ENCODE results near the gene DYRK1A. TPM values are rescaled to one million over a fixed set of nuclear protein-coding genes. Genes with fewer than 3 reads are reported as not detected.
A peak's percentile ranks its signal among the peaks of the same experiment; 100 is the strongest.

Gene DYRK1A
- total and polyA plus RNA-seq, 10 of the 15 experiments (the other 5 are each of a cell fraction or from before 2014, with no cell fraction given): 2.4 to 68.6 (median 30.7) TPM

DNA sequence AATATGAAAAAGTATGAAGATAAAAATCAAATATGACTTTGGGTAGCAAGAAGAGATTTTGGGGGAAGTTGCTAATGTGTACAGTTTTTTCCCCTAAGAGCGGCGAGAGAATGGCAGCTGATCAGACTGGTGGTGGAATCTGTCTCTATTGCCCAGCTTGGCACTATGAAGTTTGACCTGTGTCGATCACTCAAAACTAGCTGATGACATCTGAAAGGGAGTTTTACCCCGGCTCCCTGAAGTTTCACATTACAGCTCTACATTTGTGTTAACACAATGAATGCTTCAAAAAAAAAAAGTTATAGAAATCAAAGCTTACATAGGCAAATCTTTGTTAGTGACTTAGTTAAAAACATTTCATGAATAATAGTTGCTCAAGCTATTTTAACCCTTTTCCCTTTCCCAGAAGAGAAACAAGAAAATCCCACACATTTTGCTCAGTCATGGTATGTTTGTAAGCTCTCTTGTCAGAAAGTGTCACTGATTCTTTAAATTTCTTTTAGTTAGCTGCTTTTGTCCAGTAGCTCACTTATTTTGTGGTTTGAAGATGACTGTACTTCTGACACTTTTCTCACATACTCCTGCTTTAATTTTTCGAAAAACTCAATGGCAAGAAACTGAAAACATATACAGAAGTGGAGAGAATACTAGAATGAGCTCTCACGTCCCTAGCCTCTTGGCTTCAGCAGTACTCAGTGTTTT is 41.3 kb downstream of the DYRK1A start (continued):
- no peak for TF ChIP-seq ETV6 (conservative IDR thresholded peaks at IDR 0.05 in 1 of 2, IDR thresholded peaks at IDR 0.05 in 1 of 2; ENCODE audit: borderline replicate concordance in 1 of 2, low read depth in 1 of 2)
- no peak for TF ChIP-seq NBN (IDR thresholded peaks at IDR 0.05)
- TF ChIP-seq BRCA1 (IDR thresholded peaks at IDR 0.05; ENCODE audit: low read depth, low read length): no peak
- no peak for TF ChIP-seq NR2F1 (conservative IDR thresholded peaks at IDR 0.05)
- TF ChIP-seq ZNF622 (IDR thresholded peaks at IDR 0.05): no peak

DNA sequence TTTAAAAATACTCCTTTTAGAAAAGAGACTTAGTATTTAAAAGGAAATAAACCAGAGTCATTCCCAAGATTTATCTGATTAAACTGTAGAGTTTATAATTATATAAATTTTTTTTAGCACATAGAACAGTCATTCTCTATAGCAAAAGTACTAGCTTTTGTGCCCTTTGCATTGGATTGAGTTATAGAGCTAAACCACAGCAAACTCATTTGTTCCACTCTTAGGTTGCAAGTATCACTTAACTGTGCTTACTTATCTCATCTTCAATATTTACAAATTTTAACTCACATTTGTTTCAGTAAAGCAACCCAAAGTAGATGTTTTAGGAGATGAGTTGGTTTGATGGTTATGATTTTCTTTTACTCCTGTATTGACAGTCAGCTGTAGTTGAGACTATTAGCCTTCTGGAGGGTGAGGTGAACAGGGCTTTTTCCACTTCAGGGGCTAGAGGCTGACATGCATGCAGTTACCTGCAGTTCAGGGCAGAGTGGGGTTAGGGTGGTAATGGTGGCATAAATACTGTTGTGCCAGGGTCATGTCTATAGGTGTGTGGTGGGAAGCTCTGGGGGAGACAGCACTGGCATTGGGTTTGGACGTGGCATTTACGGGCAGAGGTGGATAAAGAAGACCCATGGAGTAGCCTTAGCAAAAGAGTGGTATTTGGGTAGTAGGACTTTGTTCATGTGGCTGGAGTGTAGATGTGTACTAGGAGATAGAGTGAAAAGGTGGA is 42.1 kb downstream of the DYRK1A start:
- no peak overlapping the region for H2AFZ ChIP-seq (ENCODE audit: control insufficient read depth, low read depth, low read length)
- no peak overlapping the region for H3K4me3 ChIP-seq
- DNase-seq (ENCODE audit: low read depth, low spot score) (no peak), FAIRE-seq (no peak), ATAC-seq (peak; percentile 31)
- ChIA-PET SMC1A (ENCODE audit: uncharacterized antibody, unreplicated experiment) (interaction anchor here (1.0 to 3.6 kb wide), 16 partner anchors 9 to 242 kb away, joined by 3 to 62 read pairs (median 4); partner anchors contain the start of gene VPS26C), CTCF (interaction anchor here (0.5 to 1.8 kb wide), 10 partner anchors 10 to 247 kb away, joined by 3 to 5 read pairs (median 3); no protein-coding TSS in a partner anchor), RAD21 (ENCODE audit: unreplicated experiment) (interaction anchor here (0.6 to 3.2 kb wide), 12 partner anchors 9 to 155 kb away, joined by 3 to 14 read pairs (median 5); partner anchors contain the start of gene VPS26C), POLR2A (interaction anchor here (1.1 to 2.2 kb wide), 6 partner anchors 8 to 39 kb away, joined by 3 to 7 read pairs (median 5); no protein-coding TSS in a partner anchor)
- peaks cover 8% of the 10 kb centered on the region for H4K20me1 ChIP-seq (ENCODE audit: control insufficient read depth, insufficient read depth)
- no peak overlapping the region for H3K9ac ChIP-seq (ENCODE audit: control insufficient read depth, insufficient read depth, low read length)
- in situ Hi-C loops (cut with MboI): no loop called here
- no TSS peak for BruUV-seq (replicated peaks)
- peaks cover 2% of the 10 kb centered on the region; the same call in 1 of the 3 replicates for H3K9me3 ChIP-seq (replicated peaks; ENCODE audit: control insufficient read depth, insufficient read depth, low read length)
- H3K4me2 ChIP-seq (ENCODE audit: control insufficient read depth, insufficient read depth): peak overlapping the region; percentile 30; the same call in 1 of the 2 replicates
- H3K4me1 ChIP-seq (ENCODE audit: control insufficient read depth, insufficient read depth, low read length): peaks cover 51% of the 10 kb centered on the region
- H3K27me3 ChIP-seq (replicated peaks in 1 of 2; ENCODE audit: control insufficient read depth in 2 of 2, insufficient read depth in 2 of 2, low read length in 1 of 2): no peaks in the 10 kb centered on the region
- intact Hi-C loops (cut with micrococcal nuclease; ENCODE audit: unreplicated experiment): loop anchor here (5.0 kb wide), 1 partner anchor 36 kb away; no protein-coding TSS in a partner anchor
- H3K27ac ChIP-seq (ENCODE audit: control insufficient read depth, insufficient read depth): peak overlapping the region; percentile 61
- 0 out of 2 replicates have a peak, but pooled peaks have one; percentile 51 for TF ChIP-seq HDGF (IDR thresholded peaks at IDR 0.05)
- TF ChIP-seq IKZF1 (conservative IDR thresholded peaks at IDR 0.05): no peak
- TF ChIP-seq, protein P1, sequence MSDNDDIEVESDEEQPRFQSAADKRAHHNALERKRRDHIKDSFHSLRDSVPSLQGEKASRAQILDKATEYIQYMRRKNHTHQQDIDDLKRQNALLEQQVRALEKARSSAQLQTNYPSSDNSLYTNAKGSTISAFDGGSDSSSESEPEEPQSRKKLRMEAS (IDR thresholded peaks at IDR 0.05; ENCODE audit: low read depth, low read length): no peak
- TF ChIP-seq ESRRA (IDR thresholded peaks at IDR 0.05; ENCODE audit: low read length): no peak
- no peak for TF ChIP-seq SMC3 (IDR thresholded peaks at IDR 0.05; ENCODE audit: borderline replicate concordance, low read length)
- no peak for TF ChIP-seq RBBP5 (conservative IDR thresholded peaks at IDR 0.05)
- TF ChIP-seq MEF2A (IDR thresholded peaks at IDR 0.05; ENCODE audit: insufficient read depth, low read depth, low read length): no peak
- 95% methylated on average over 2 of the region's 2 CpGs for WGBS (ENCODE audit: insufficient coverage, insufficient replicate concordance, low lambda C conversion rate, missing lambda C conversion rate)
- H3K36me3 ChIP-seq (ENCODE audit: control insufficient read depth in 2 of 2, insufficient read depth in 2 of 2, low read length in 1 of 2): no peaks in the 10 kb centered on the region; a peak in 2 of 4 replicates
- H3K79me2 ChIP-seq (ENCODE audit: control insufficient read depth, insufficient read depth, low read length): peaks cover 98% of the 10 kb centered on the region

All from GM12878 (cell line).